GM12875 (cell line): ENCODE data around the gene ADAMTS12.

Experiments
- H3K4me3 ChIP-seq: one replicate; pipeline ENCODE4 v1.5.1; 2011; ENCODE audit warnings: low read depth, low read length, control low read depth
- TF ChIP-seq, protein P1 (sequence below): IDR thresholded peaks from 2 replicates; pipeline ENCODE4 v1.5.1; 2011; ENCODE audit warnings: low read depth, mild to moderate bottlenecking, control low read depth, inconsistent platforms, low read length, moderate library complexity, borderline replicate concordance; ENCODE audit not compliant: insufficient read depth

The ADAMTS12 gene

DNA sequence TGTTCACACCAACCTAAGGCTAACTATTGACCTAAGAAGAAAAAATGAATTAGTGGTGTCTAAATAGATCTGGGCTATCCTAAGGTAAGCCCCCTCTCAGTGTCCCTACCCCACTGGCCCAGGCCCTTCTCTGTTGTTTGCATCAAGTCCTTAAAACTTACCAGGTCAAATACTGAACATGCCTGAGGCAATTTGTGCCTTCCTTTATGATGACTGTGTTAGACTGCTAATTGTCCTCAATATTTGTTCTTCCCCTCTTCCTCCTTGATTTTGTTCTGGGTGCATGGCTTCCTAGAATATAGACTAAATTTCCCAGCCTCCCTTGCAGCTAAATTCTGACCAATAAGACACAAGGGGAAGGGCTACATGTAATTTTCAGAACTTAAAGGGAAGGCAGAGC is 199.9 kb downstream of the ADAMTS12 start:
- no peak overlapping the region for H3K4me3 ChIP-seq
- TF ChIP-seq, protein P1, sequence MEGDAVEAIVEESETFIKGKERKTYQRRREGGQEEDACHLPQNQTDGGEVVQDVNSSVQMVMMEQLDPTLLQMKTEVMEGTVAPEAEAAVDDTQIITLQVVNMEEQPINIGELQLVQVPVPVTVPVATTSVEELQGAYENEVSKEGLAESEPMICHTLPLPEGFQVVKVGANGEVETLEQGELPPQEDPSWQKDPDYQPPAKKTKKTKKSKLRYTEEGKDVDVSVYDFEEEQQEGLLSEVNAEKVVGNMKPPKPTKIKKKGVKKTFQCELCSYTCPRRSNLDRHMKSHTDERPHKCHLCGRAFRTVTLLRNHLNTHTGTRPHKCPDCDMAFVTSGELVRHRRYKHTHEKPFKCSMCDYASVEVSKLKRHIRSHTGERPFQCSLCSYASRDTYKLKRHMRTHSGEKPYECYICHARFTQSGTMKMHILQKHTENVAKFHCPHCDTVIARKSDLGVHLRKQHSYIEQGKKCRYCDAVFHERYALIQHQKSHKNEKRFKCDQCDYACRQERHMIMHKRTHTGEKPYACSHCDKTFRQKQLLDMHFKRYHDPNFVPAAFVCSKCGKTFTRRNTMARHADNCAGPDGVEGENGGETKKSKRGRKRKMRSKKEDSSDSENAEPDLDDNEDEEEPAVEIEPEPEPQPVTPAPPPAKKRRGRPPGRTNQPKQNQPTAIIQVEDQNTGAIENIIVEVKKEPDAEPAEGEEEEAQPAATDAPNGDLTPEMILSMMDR: no peak

DNA sequence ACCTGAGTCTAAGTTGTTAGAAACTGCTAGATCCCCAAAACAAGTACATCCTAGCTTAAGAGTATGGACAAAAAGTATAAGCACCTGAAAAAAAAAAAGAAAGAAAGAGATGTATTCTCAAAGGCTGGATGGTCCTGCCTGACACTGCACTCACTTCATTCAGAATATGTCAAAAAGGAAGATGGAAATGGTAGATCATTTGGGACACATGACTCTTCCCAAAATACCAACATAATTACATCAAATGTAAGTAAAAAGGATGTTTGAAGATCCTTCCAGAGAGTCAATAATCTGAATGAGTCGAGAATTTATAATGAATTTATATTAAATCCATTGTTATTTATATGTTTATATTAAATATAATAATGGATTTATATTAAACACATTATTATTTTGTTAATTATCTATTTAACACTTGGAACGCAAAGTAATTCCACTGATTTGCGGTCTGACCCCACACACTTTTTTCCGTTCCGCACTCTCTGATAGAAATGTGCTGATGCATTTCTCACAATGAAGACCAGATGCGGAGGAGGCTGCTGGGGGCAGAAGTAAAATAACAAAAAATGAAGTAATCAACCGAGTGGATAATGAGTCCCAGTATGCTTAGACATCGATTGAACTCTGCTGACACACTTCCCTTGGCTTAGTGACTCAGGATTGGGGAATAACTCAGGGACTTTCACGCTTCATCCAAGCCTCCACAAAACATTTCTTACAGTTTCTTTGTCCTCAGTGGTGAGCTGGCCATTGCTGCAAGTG is 201.2 kb downstream of the ADAMTS12 start:
- H3K4me3 ChIP-seq: no peak overlapping the region
- TF ChIP-seq, protein P1: no peak

DNA sequence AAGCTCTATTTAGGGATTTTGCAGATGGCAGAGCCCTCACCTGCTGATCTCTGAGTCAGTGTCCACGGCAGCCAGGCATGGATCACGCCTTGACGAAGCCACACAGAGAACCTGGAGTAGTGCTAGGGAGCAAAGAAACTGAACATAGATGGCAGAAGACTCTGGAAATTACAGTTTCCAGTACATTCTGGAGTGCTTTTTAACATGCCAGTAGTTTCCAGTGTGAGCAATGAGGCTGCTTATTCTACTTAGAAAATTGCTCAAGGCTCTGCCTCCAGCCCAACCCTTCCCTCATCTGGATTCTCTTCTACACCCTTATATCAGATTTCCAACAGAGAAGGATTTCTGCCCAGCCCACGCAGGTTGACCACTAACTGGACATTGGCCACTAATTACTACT is 203.3 kb downstream of the ADAMTS12 start:
- TF ChIP-seq, protein P1: no peak

DNA sequence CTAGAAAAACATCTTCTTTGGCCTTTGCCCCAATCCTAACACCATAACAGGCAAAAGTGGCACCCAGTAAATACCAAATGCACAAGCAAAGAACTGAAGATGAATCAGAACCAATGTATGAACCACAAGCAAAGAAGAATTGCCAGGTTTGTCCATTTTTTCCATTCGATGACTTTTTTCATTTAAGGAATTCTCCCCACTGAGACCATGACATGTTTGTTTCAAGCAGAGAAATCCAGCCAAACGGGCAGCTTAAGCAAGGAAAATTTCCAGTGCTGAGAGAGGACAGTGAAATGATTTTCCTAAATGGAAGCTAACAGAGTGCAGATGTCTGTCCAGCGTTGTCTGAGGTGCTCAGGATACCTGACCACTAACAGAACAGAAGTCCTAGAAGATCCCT is 203.7 kb downstream of the ADAMTS12 start:
- TF ChIP-seq, protein P1: no peak
- H3K4me3 ChIP-seq: no peak overlapping the region

More for the DNA sequence above, 203.3 kb downstream of the ADAMTS12 start:
- no peak overlapping the region for H3K4me3 ChIP-seq

DNA sequence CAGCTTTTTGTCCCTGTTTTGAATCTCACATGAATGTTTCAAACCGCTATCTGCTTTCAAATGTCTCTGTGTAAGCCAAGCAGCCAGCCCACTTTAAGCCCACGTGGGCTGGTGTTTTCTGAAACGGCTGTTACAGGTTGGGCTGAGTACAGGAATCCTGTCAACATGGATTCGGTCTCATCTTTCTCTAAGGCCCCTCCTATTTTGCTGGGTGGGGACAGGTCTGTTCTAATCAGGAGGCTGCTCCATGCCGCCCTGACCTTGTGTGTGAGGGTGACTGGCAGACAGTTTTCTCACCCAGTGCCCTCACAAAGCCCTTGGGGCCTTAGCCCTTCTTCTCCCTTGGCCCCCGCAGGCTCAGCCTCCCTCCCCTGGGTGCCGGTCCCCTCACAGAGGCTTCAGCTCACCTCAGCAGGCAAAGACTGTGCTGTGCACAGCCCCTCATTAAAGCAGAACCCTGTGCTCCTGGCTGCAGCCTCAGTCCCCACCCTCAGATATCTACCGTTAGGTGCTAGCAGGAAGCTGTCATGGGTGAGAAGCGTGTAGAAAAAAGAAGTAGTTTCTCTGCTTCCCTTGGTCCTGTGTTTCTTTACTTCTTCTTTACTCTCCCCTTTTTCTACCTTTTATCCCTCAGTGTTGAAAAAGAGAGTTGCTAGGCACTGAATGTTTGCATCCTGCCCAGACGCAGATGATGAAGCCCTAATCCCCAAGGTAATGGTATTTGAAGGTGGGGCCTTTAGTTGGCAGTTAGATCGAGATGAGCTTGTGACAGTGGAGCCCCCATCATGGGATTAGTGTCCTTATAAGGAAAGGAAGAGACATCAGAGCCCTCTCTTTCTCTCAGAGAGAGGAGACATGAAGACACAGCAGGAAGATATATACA is 205.7 kb downstream of the ADAMTS12 start:
- TF ChIP-seq, protein P1: no peak

DNA sequence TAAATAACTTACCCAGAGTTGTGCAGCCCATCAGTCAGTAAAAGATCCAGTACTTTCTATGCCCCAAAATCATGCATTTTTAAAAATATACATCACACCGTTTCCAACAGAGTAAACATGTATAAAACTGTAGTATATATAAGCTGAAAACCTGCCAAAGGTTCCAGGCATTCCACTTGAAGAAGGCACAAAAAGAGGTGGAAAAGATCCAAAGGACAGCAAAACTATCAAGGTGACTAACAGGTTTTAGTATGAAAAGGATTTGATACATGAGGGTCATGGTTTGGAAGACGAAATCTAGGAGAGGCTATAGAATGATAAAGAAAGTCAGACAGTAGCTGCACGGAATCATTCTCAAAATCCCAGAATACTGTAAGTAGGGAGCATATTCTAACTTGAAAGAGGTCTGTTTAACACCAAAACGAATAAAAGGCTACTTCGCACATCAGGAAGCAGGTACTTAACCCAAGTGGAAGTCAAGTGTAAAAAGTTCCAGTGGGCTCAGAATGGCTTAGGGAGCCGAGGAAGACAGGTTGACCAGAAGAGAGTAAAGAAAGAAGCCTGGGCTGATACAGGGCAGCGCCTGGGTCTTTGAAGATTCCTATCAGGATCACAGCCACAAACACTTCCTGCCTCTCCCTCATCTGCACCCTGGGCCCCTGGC is 207.2 kb downstream of the ADAMTS12 start:
- no peak overlapping the region for H3K4me3 ChIP-seq
- TF ChIP-seq, protein P1: no peak

More for the DNA sequence above, 205.7 kb downstream of the ADAMTS12 start:
- no peak overlapping the region for H3K4me3 ChIP-seq
